SK-N-MC (cell line): Measurements from ENCODE around the gene PCDHGC4.

Experiments
- DNase-seq: peaks from one replicate; pipeline ENCODE4 v3.0.0-alpha.2; 2011; ENCODE audit warnings: low read depth, low spot score
- H3K27ac ChIP-seq: fragments of 200-600 bp; sonication (generic); 2 replicates; pipeline ENCODE4 v1.5.1; 2016; ENCODE audit warnings: mixed run types
- H3K36me3 ChIP-seq: fragments of 200-600 bp; sonication (generic); 2 replicates; pipeline ENCODE4 v1.6.1; 2017; ENCODE audit warnings: antibody characterized with exemption, low read length, mixed read lengths; ENCODE audit not compliant: insufficient read depth
- H3K4me3 ChIP-seq: fragments of 200-600 bp; sonication (generic); 2 replicates; pipeline ENCODE4 v1.5.1; 2016
- H3K9ac ChIP-seq: fragments of 200-600 bp; sonication (generic); 2 replicates; pipeline ENCODE4 v1.8.0; 2017; ENCODE audit warnings: mixed run types, mixed read lengths; ENCODE audit not compliant: insufficient read length
- H3K9me3 ChIP-seq: fragments of 200-600 bp; sonication (generic); 2 replicates; pipeline ENCODE4 v1.6.1; 2017; ENCODE audit warnings: low read depth, mild to moderate bottlenecking, antibody characterized with exemption, low read length, moderate library complexity, mixed read lengths
- EZH2 ChIP-seq: fragments of 200-600 bp; sonication (generic); IDR thresholded peaks from one replicate; pipeline ENCODE4 v1.6.1; 2017; ENCODE audit warnings: antibody characterized with exemption
- FOXP2 ChIP-seq: optimal IDR thresholded peaks from 2 replicates; pipeline ENCODE3; 2011; ENCODE audit warnings: mild to moderate bottlenecking, moderate library complexity; ENCODE audit not compliant: insufficient read depth; ENCODE audit errors: extremely low read length, control extremely low read depth
- POLR2AphosphoS5 ChIP-seq: IDR thresholded peaks from 2 replicates; pipeline ENCODE4 v1.6.1; 2012; ENCODE audit warnings: mild to moderate bottlenecking, low read depth, low read length, borderline replicate concordance

Gene PCDHGC4

GRCh38 chr5:141476132-141476911 is 8.5 kb upstream of the PCDHGC4 start:
- H3K9ac ChIP-seq: peak overlapping the region; percentile 72
- DNase-seq: no peak
- H3K36me3 ChIP-seq: peaks cover 12% of the 10 kb centered on the region; the same call in 1 of the 2 replicates
- no peaks in the 10 kb centered on the region; the same call in 1 of the 2 replicates for H3K9me3 ChIP-seq
- peak overlapping the region; percentile 82 for H3K4me3 ChIP-seq
- TF ChIP-seq FOXP2 (no peak), EZH2 (no peak), POLR2AphosphoS5 (no peak)
- H3K27ac ChIP-seq: no peak overlapping the region

- no peak overlapping the region for H3K27ac ChIP-seq
- DNase-seq: no peak
- no peaks in the 10 kb centered on the region; the same call in 1 of the 2 replicates for H3K9me3 ChIP-seq
- TF ChIP-seq POLR2AphosphoS5: no peak
- no peak for TF ChIP-seq FOXP2
- no peak for TF ChIP-seq EZH2
- no peak overlapping the region for H3K9ac ChIP-seq
- H3K4me3 ChIP-seq: no peak overlapping the region
- H3K36me3 ChIP-seq: peaks cover 12% of the 10 kb centered on the region; the same call in 1 of the 2 replicates
Measured at GRCh38 chr5:141477044-141477575, 7.7 kb upstream of the PCDHGC4 start.

- DNase-seq: no peak
- no peak overlapping the region for H3K9ac ChIP-seq
- no peaks in the 10 kb centered on the region; the same call in 1 of the 2 replicates for H3K9me3 ChIP-seq
- no peak for TF ChIP-seq POLR2AphosphoS5
- no peak for TF ChIP-seq FOXP2
- no peak for TF ChIP-seq EZH2
- H3K36me3 ChIP-seq: peaks cover 12% of the 10 kb centered on the region; the same call in 1 of the 2 replicates
- no peak overlapping the region for H3K27ac ChIP-seq
- H3K4me3 ChIP-seq: no peak overlapping the region
Measured at GRCh38 chr5:141477815-141478214, 7.0 kb upstream of the PCDHGC4 start.

- Histone ChIP-seq H3K27ac (no peak overlapping the region), H3K4me3 (no peak overlapping the region), H3K9ac (no peak overlapping the region), H3K36me3 (peaks cover 12% of the 10 kb centered on the region; the same call in 1 of the 2 replicates), H3K9me3 (no peaks in the 10 kb centered on the region; the same call in 1 of the 2 replicates)
- no peak for DNase-seq
- TF ChIP-seq POLR2AphosphoS5 (no peak), EZH2 (no peak), FOXP2 (no peak)
Measured at GRCh38 chr5:141478321-141478945, 6.4 kb upstream of the PCDHGC4 start.

GRCh38 chr5:141479776-141480175 is 5.1 kb upstream of the PCDHGC4 start:
- Histone ChIP-seq H3K9ac (no peak overlapping the region), H3K4me3 (no peak overlapping the region), H3K27ac (no peak overlapping the region), H3K9me3 (no peaks in the 10 kb centered on the region; the same call in 1 of the 2 replicates), H3K36me3 (peaks cover 12% of the 10 kb centered on the region; the same call in 1 of the 2 replicates)
- TF ChIP-seq FOXP2 (no peak), POLR2AphosphoS5 (no peak), EZH2 (no peak)
- DNase-seq: no peak

GRCh38 chr5:141483902-141484301 is 928 bp upstream of the PCDHGC4 start:
- TF ChIP-seq FOXP2: no peak
- no peak for TF ChIP-seq POLR2AphosphoS5
- TF ChIP-seq EZH2: no peak

GRCh38 chr5:141484310-141484640 is 555 bp upstream of the PCDHGC4 start:
- Histone ChIP-seq H3K27ac (no peak overlapping the region), H3K9me3 (no peaks in the 10 kb centered on the region), H3K4me3 (peak overlapping the region; percentile 44), H3K36me3 (no peaks in the 10 kb centered on the region; the same call in 1 of the 2 replicates), H3K9ac (no peak overlapping the region)
- TF ChIP-seq EZH2 (no peak), POLR2AphosphoS5 (no peak), FOXP2 (no peak)
- DNase-seq: no peak

More at GRCh38 chr5:141483902-141484301, 928 bp upstream of the PCDHGC4 start:
- no peaks in the 10 kb centered on the region; the same call in 1 of the 2 replicates for H3K36me3 ChIP-seq
- no peaks in the 10 kb centered on the region for H3K9me3 ChIP-seq
- H3K9ac ChIP-seq: no peak overlapping the region
- DNase-seq: no peak
- peak overlapping the region; percentile 44 for H3K4me3 ChIP-seq
- 0 out of 2 replicates have a peak overlapping the region, but pooled peaks have one; percentile 7 for H3K27ac ChIP-seq

- no peak overlapping the region for H3K27ac ChIP-seq
- no peak overlapping the region for H3K4me3 ChIP-seq
- H3K9me3 ChIP-seq: no peaks in the 10 kb centered on the region
- no peak for DNase-seq
- no peaks in the 10 kb centered on the region; the same call in 1 of the 2 replicates for H3K36me3 ChIP-seq
- TF ChIP-seq EZH2: no peak
- no peak for TF ChIP-seq FOXP2
- no peak for TF ChIP-seq POLR2AphosphoS5
- H3K9ac ChIP-seq: no peak overlapping the region
Measured at GRCh38 chr5:141485321-141486055, 658 bp downstream of the PCDHGC4 start.
